ENCODE measurements around the gene INPP4B.

The INPP4B gene

DNA sequence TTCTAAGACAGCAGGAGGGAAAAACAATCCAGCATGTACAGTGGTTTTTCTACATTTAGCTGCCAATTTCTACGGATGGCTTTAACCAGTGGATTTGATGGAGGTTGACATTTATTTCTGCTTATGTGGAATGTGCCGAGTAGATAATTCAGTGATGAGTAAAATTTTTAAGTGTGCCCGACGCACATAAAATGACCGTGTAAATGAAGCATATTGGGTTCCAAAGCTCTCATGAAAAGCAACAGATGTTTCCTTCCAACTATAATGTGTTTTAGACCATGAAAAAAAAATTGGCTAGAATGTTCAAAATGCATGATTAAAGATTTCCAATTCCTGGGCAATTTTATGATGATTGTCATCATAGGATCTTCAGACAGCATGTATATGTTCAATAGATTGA, 14.1 kb downstream of the INPP4B start:
- no peak for TF ChIP-seq CTCF (IDR thresholded peaks at IDR 0.05; ENCODE audit: borderline replicate concordance, control extremely low read depth, extremely low read depth, insufficient read depth, missing control alignments)
- in situ Hi-C loops (cut with MboI; ENCODE audit: low sequenced_read_pairs, unreplicated experiment) = loop anchor here (25.0 kb wide), 1 partner anchor 470 kb away; no protein-coding TSS in a partner anchor
- no peak for DNase-seq (ENCODE audit: low spot score)

- in situ Hi-C loops (cut with MboI; ENCODE audit: low sequenced_read_pairs, unreplicated experiment) = loop anchor here (25.0 kb wide), 1 partner anchor 464 kb away; no protein-coding TSS in a partner anchor
- TF ChIP-seq CTCF (IDR thresholded peaks at IDR 0.05; ENCODE audit: borderline replicate concordance, control extremely low read depth, extremely low read depth, insufficient read depth, missing control alignments) = no peak
- no peak for DNase-seq (ENCODE audit: low spot score)
Observed at GRCh38 chr4:142826503-142827241, 19.4 kb downstream of the INPP4B start.

- in situ Hi-C loops (cut with MboI; ENCODE audit: low sequenced_read_pairs, unreplicated experiment) = no loop called here
- DNase-seq (ENCODE audit: low spot score) = no peak
- no peak for TF ChIP-seq CTCF (IDR thresholded peaks at IDR 0.05; ENCODE audit: borderline replicate concordance, control extremely low read depth, extremely low read depth, insufficient read depth, missing control alignments)
Observed at GRCh38 chr4:142824368-142824767, 21.7 kb downstream of the INPP4B start.

- no peak for DNase-seq (ENCODE audit: low spot score)
- TF ChIP-seq CTCF (IDR thresholded peaks at IDR 0.05; ENCODE audit: borderline replicate concordance, control extremely low read depth, extremely low read depth, insufficient read depth, missing control alignments) = no peak
- in situ Hi-C loops (cut with MboI; ENCODE audit: low sequenced_read_pairs, unreplicated experiment) = no loop called here
Observed at GRCh38 chr4:142823796-142824195, 22.3 kb downstream of the INPP4B start.

DNA sequence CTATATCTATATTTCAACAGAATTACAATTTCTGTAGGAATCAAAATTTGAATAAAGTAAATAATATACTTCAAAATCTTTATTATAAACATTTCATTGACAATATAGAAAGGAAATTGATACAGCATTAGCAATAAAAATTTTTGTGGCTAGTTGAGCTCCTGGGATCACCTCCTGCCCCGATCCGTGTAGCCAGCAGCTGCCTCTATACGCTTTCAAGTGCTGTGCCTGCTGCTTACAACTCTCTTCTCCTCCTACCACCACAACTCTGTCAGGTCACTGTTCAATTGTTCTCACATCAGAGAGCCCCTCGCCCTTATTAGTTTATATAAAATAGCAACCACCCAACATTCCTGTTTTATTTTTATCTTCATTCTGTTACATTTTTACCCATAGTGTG, 27.6 kb downstream of the INPP4B start:
- no peak for TF ChIP-seq CTCF (IDR thresholded peaks at IDR 0.05; ENCODE audit: borderline replicate concordance, control extremely low read depth, extremely low read depth, insufficient read depth, missing control alignments)
- in situ Hi-C loops (cut with MboI; ENCODE audit: low sequenced_read_pairs, unreplicated experiment) = no loop called here
- no peak for DNase-seq (ENCODE audit: low spot score)

DNA sequence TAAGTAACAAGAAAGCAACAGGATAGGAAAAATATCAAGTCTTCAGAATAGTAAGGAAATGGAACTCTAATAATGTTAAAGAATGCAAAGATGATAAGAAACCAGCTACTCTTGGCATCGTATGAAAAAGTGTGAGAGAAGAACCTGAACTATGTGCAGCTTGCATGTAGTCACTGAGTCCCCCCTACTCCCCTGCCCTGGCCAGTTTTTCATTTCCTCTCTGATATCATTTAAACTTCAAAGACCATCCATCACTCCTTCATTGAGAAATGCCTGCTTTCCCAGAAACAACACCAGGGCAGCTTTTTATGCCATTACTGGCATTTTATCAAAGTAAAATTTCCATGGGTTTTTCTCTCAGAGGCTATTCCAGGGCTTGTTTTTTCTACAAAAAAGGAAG, 28.1 kb downstream of the INPP4B start:
- DNase-seq (ENCODE audit: low spot score) = no peak
- in situ Hi-C loops (cut with MboI; ENCODE audit: low sequenced_read_pairs, unreplicated experiment) = no loop called here
- no peak for TF ChIP-seq CTCF (IDR thresholded peaks at IDR 0.05; ENCODE audit: borderline replicate concordance, control extremely low read depth, extremely low read depth, insufficient read depth, missing control alignments)
